GM18867 (cell line): ENCODE results near the gene SYT7.

Experiments
- ATAC-seq: cut with Tn5 transposase; IDR thresholded peaks from one replicate; pipeline ENCODE4 v1.9.1; 2021; ENCODE audit warnings: mild to moderate bottlenecking, moderate library complexity; ENCODE audit not compliant: unreplicated experiment

The SYT7 gene

GRCh38 chr11:61586792-61587430, 6.0 kb upstream of the SYT7 start:
- no peak for ATAC-seq

- ATAC-seq = no peak
Measured at GRCh38 chr11:61585115-61585514, 4.2 kb upstream of the SYT7 start.

GRCh38 chr11:61581931-61582330, 1.1 kb upstream of the SYT7 start:
- no peak for ATAC-seq

- no peak for ATAC-seq
Measured at GRCh38 chr11:61580271-61580888, 496 bp downstream of the SYT7 start.

- ATAC-seq = no peak
Measured at GRCh38 chr11:61579676-61580270, 1.1 kb downstream of the SYT7 start.

- no peak for ATAC-seq
Measured at GRCh38 chr11:61578819-61579675, 1.8 kb downstream of the SYT7 start.

- no peak for ATAC-seq
Measured at GRCh38 chr11:61577383-61578118, 3.3 kb downstream of the SYT7 start.

GRCh38 chr11:61575886-61576861, 4.7 kb downstream of the SYT7 start:
- ATAC-seq = no peak

GRCh38 chr11:61574611-61575010, 6.3 kb downstream of the SYT7 start:
- no peak for ATAC-seq

- ATAC-seq = no peak
Measured at GRCh38 chr11:61572913-61573312, 8.0 kb downstream of the SYT7 start.

GRCh38 chr11:61571869-61572268, 9.0 kb downstream of the SYT7 start:
- ATAC-seq = no peak

GRCh38 chr11:61571337-61571736, 9.5 kb downstream of the SYT7 start:
- no peak for ATAC-seq

GRCh38 chr11:61569701-61570100, 11.2 kb downstream of the SYT7 start:
- ATAC-seq = no peak

- ATAC-seq = no peak
Measured at GRCh38 chr11:61569018-61569417, 11.9 kb downstream of the SYT7 start.

- ATAC-seq = no peak
Measured at GRCh38 chr11:61567286-61568061, 13.4 kb downstream of the SYT7 start.

GRCh38 chr11:61564936-61565696, 15.8 kb downstream of the SYT7 start:
- ATAC-seq = no peak

- ATAC-seq = no peak
Measured at GRCh38 chr11:61560751-61561150, 20.1 kb downstream of the SYT7 start.

GRCh38 chr11:61556621-61557020, 24.3 kb downstream of the SYT7 start:
- no peak for ATAC-seq
